ENCODE measurements around the gene SMYD3. TPM values are rescaled to one million over a fixed set of nuclear protein-coding genes. Genes with fewer than 3 reads are reported as not detected.

Gene SMYD3
- total and polyA plus RNA-seq, 2 donors (not counting 3 experiments of a cell fraction or from before 2014, with no cell fraction given): 16.0 to 32.1 TPM

DNA sequence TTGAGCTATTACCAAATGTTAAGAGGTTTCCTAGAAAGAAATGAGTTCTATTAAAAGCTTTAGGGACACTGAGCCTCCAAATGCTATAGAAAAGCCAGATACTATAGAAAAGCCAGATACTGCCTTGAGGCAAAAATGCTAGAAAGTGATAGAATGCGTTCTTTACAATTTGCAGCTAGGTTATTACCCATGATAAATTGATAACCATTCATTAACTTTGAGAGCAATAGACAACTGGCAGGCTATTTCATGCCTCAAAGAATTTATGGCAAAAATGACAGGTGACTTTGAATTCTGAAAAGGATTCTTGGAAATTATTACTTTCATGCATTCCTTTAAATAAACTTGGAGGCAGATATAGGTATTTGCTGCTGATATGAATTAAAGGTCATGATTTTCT, 51.6 kb downstream of the SMYD3 start:
- CTCF ChIA-PET: interaction anchor here (1.0 to 1.4 kb wide), 3 partner anchors 10 to 1302 kb away, joined by 3 read pairs; no protein-coding TSS in a partner anchor
- TF ChIP-seq POLR2AphosphoS5 (IDR thresholded peaks at IDR 0.05; ENCODE audit: insufficient read depth, low read depth, low read length) (no peak), GATA2 (IDR thresholded peaks at IDR 0.05; ENCODE audit: insufficient read depth, insufficient read length, low read depth, low read length) (no peak), POLR2A (IDR thresholded peaks at IDR 0.05; ENCODE audit: low read depth, low read length) (no peak), EZH2 (IDR thresholded peaks at IDR 0.05; ENCODE audit: borderline replicate concordance, low read depth, low read length, severe bottlenecking) (no peak), JUN (IDR thresholded peaks at IDR 0.05; ENCODE audit: borderline replicate concordance, insufficient read depth, insufficient read length, low read depth) (no peak)
- TF ChIP-seq, protein P1, sequence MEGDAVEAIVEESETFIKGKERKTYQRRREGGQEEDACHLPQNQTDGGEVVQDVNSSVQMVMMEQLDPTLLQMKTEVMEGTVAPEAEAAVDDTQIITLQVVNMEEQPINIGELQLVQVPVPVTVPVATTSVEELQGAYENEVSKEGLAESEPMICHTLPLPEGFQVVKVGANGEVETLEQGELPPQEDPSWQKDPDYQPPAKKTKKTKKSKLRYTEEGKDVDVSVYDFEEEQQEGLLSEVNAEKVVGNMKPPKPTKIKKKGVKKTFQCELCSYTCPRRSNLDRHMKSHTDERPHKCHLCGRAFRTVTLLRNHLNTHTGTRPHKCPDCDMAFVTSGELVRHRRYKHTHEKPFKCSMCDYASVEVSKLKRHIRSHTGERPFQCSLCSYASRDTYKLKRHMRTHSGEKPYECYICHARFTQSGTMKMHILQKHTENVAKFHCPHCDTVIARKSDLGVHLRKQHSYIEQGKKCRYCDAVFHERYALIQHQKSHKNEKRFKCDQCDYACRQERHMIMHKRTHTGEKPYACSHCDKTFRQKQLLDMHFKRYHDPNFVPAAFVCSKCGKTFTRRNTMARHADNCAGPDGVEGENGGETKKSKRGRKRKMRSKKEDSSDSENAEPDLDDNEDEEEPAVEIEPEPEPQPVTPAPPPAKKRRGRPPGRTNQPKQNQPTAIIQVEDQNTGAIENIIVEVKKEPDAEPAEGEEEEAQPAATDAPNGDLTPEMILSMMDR (IDR thresholded peaks at IDR 0.05; ENCODE audit: extremely low read depth in 1 of 2, insufficient read depth in 1 of 2, low read depth in 1 of 2, low read length in 2 of 2): no peak

More for the DNA sequence above, 51.6 kb downstream of the SMYD3 start:
- Histone ChIP-seq H4K20me1 (replicated peaks; ENCODE audit: control insufficient read depth, extremely low read depth, insufficient read depth, low read length) (no peaks in the 10 kb centered on the region), H3K27me3 (ENCODE audit: control insufficient read depth in 2 of 2, insufficient read depth in 2 of 2, low read length in 2 of 2) (no peaks in the 10 kb centered on the region), H3K4me1 (ENCODE audit: control insufficient read depth, extremely low read depth, insufficient read depth, low read length) (peaks cover 9% of the 10 kb centered on the region), H3K79me2 (ENCODE audit: control insufficient read depth, insufficient read depth, low read length) (no peaks in the 10 kb centered on the region), H2AFZ (ENCODE audit: low read depth, low read length) (no peak overlapping the region), H3K9ac (replicated peaks; ENCODE audit: extremely low read depth, insufficient read depth, low read length) (no peak overlapping the region), H3K9me3 (replicated peaks; ENCODE audit: control insufficient read depth, insufficient read depth, low read length) (no peaks in the 10 kb centered on the region), H3K4me2 (ENCODE audit: insufficient read depth, low read length) (no peak overlapping the region), H3K4me3 (replicated peaks in 1 of 3; ENCODE audit: insufficient read depth in 1 of 3, low read depth in 1 of 3, low read length in 3 of 3) (no peak overlapping the region), H3K27ac (ENCODE audit: insufficient read depth, low read depth, low read length) (no peak overlapping the region), H3K9me1 (replicated peaks; ENCODE audit: control insufficient read depth, extremely low read depth, insufficient read depth, low read length) (no peaks in the 10 kb centered on the region), H3K36me3 (ENCODE audit: control insufficient read depth in 2 of 2, extremely low read depth in 1 of 2, insufficient read depth in 2 of 2, low read length in 2 of 2) (no peaks in the 10 kb centered on the region)
- POLR2A ChIA-PET: no interaction called here
- FAIRE-seq (no peak), DNase-seq (ENCODE audit: low read depth, low spot score) (no peak)
- intact Hi-C loops (cut with micrococcal nuclease) (no loop called here), dilution Hi-C loops (cut with MboI; ENCODE audit: extremely low pct_ligation_motif_present, low sequenced_read_pairs) (no loop called here)
- no TSS peak for BruUV-seq (replicated peaks)
